Osteoblast (primary cell): Measurements from ENCODE around the gene GARRE1. TPM values are rescaled to one million over a fixed set of nuclear protein-coding genes. Genes with fewer than 3 reads are reported as not detected.

Source experiments
- DNase-seq: peaks from one replicate; pipeline ENCODE4 v3.0.0; 2011; ENCODE audit warnings: low spot score, mixed read lengths; ENCODE audit not compliant: insufficient read length; ENCODE audit errors: missing footprints
- H2AFZ ChIP-seq: 2 replicates; pipeline ENCODE4 v1.6.0; 2011; ENCODE audit warnings: mild to moderate bottlenecking, low read length
- H3K27ac ChIP-seq: 2 replicates; pipeline ENCODE4 v1.5.1; 2011; ENCODE audit warnings: mild to moderate bottlenecking, low read depth, low read length, moderate library complexity
- H3K27me3 ChIP-seq: 2 replicates; pipeline ENCODE4 v1.6.0; 2012; ENCODE audit warnings: mild to moderate bottlenecking, control low read depth, inconsistent platforms, low read length, moderate library complexity; ENCODE audit not compliant: insufficient read depth
- H3K36me3 ChIP-seq: 2 replicates; pipeline ENCODE4 v1.5.1; 2011; ENCODE audit warnings: mild to moderate bottlenecking, low read length, control low read depth, moderate library complexity; ENCODE audit not compliant: insufficient read depth
- H3K4me1 ChIP-seq: 2 replicates; pipeline ENCODE4 v1.5.1; 2011; ENCODE audit warnings: mild to moderate bottlenecking, low read length, control low read depth, moderate library complexity; ENCODE audit not compliant: insufficient read depth
- H3K4me2 ChIP-seq: 2 replicates; pipeline ENCODE4 v1.6.0; 2011; ENCODE audit warnings: mild to moderate bottlenecking, low read length; ENCODE audit not compliant: insufficient read depth
- H3K4me3 ChIP-seq: fragments of 200-600 bp; sonication (generic); 3 replicates; pipeline ENCODE4 v1.5.1; 2012; ENCODE audit warnings: mild to moderate bottlenecking, low read length, inconsistent platforms; ENCODE audit not compliant: insufficient read depth
- H3K79me2 ChIP-seq: 2 replicates; pipeline ENCODE4 v1.6.0; 2012; ENCODE audit warnings: mild to moderate bottlenecking, low read length, control low read depth, inconsistent platforms; ENCODE audit not compliant: insufficient read depth
- H3K9me3 ChIP-seq: 2 replicates; pipeline ENCODE4 v1.5.1; 2011; ENCODE audit warnings: low read depth, low read length, control low read depth
- H4K20me1 ChIP-seq: 2 replicates; pipeline ENCODE4 v1.6.0; 2012; ENCODE audit warnings: mild to moderate bottlenecking, low read length, control low read depth; ENCODE audit not compliant: insufficient read depth
- CTCF ChIP-seq: IDR thresholded peaks from 2 replicates; pipeline ENCODE4 v1.5.1; 2011; ENCODE audit warnings: mild to moderate bottlenecking, low read depth, low read length, moderate library complexity; ENCODE audit errors: extremely low read depth
- total RNA-seq: library from RNA; depleted of rRNA; stranded (reverse); fragments of >200 nt; gene quantifications from 2 replicates; pipeline ENCODE4 v1.2.3, GENCODE V29; 2012

The GARRE1 gene
- total RNA-seq, 1 donor, result 25.0 TPM

- Histone ChIP-seq H3K27ac (no peak overlapping the region), H4K20me1 (peaks cover 2% of the 10 kb centered on the region), H3K9me3 (no peaks in the 10 kb centered on the region), H3K27me3 (no peaks in the 10 kb centered on the region), H3K79me2 (peaks cover 80% of the 10 kb centered on the region), H3K4me2 (no peak overlapping the region), H3K36me3 (peaks cover 4% of the 10 kb centered on the region), H2AFZ (no peak overlapping the region), H3K4me1 (peaks cover 35% of the 10 kb centered on the region), H3K4me3 (no peak overlapping the region)
- no peak for DNase-seq
- no peak for TF ChIP-seq CTCF
These were observed 5.2 kb downstream of the GARRE1 start for GRCh38 chr19:34259367-34260095.

GRCh38 chr19:34260771-34261173, 6.4 kb downstream of the GARRE1 start:
- Histone ChIP-seq H3K4me3 (peak overlapping the region; percentile 36), H3K9me3 (no peaks in the 10 kb centered on the region), H3K36me3 (peaks cover 4% of the 10 kb centered on the region), H3K27me3 (no peaks in the 10 kb centered on the region), H3K79me2 (peaks cover 81% of the 10 kb centered on the region), H2AFZ (no peak overlapping the region), H3K27ac (peak overlapping the region; percentile 48), H4K20me1 (peaks cover 2% of the 10 kb centered on the region), H3K4me1 (peaks cover 29% of the 10 kb centered on the region), H3K4me2 (peak overlapping the region; percentile 74)
- no peak for TF ChIP-seq CTCF
- DNase-seq, result peak; percentile 89

- Histone ChIP-seq H3K27me3 (no peaks in the 10 kb centered on the region), H3K9me3 (no peaks in the 10 kb centered on the region), H2AFZ (no peak overlapping the region), H3K79me2 (peaks cover 81% of the 10 kb centered on the region), H3K27ac (peak overlapping the region; percentile 48), H3K36me3 (peaks cover 4% of the 10 kb centered on the region), H3K4me1 (peaks cover 29% of the 10 kb centered on the region), H4K20me1 (peaks cover 2% of the 10 kb centered on the region), H3K4me2 (peak overlapping the region; percentile 74), H3K4me3 (no peak overlapping the region)
- no peak for DNase-seq
- TF ChIP-seq CTCF, result no peak
These were observed 7.2 kb downstream of the GARRE1 start for GRCh38 chr19:34261334-34262109.

GRCh38 chr19:34263745-34264237, 9.4 kb downstream of the GARRE1 start:
- no peak for DNase-seq
- TF ChIP-seq CTCF, result no peak
- Histone ChIP-seq H3K27ac (no peak overlapping the region), H2AFZ (no peak overlapping the region), H3K4me1 (peaks cover 28% of the 10 kb centered on the region), H3K4me3 (no peak overlapping the region), H4K20me1 (no peaks in the 10 kb centered on the region), H3K9me3 (no peaks in the 10 kb centered on the region), H3K79me2 (peaks cover 75% of the 10 kb centered on the region), H3K4me2 (no peak overlapping the region), H3K27me3 (no peaks in the 10 kb centered on the region), H3K36me3 (peaks cover under 1% of the 10 kb centered on the region)
